Kidney (tissue), 14 donors: Measurements from ENCODE around the gene CXCL3. TPM values are rescaled to one million over a fixed set of nuclear protein-coding genes. Genes with fewer than 3 reads are reported as not detected.

Experiments
- DNase-seq, 5 donors: peaks; one replicate each; pipeline ENCODE4 v3.0.0-alpha.2; 2013 to 2020
- FAIRE-seq: peaks from 2 replicates; lab custom pipeline; 2012; peaks lifted over from hg19 to GRCh38; lab: Jason Lieb, UNC
- H3K27ac ChIP-seq, 2 donors: one replicate each; pipeline ENCODE4 v1.7.0; 2013; ENCODE audit warnings: low read depth in 2 of 2, low read length in 2 of 2, inconsistent platforms in 1 of 2
- H3K27me3 ChIP-seq: one replicate; pipeline ENCODE4 v1.7.1; 2013; ENCODE audit warnings: low read length, inconsistent platforms; ENCODE audit not compliant: control insufficient read depth, insufficient read depth
- H3K36me3 ChIP-seq, 3 donors: one replicate each; pipeline versions ENCODE4 v1.7.0 to v1.7.1; 2013; ENCODE audit warnings: low read length in 3 of 3, control low read depth in 1 of 3, inconsistent platforms in 1 of 3; ENCODE audit not compliant: insufficient read depth in 3 of 3, control insufficient read depth in 2 of 3
- H3K4me1 ChIP-seq, 3 donors: one replicate each; pipeline versions ENCODE4 v1.7.0 to v1.7.1; 2013; ENCODE audit warnings: low read length in 3 of 3, inconsistent platforms in 1 of 3, low read depth in 1 of 3; ENCODE audit not compliant: control insufficient read depth in 2 of 3, insufficient read depth in 2 of 3
- H3K4me3 ChIP-seq, 3 donors: one replicate each; pipeline versions ENCODE4 v1.7.0 to v1.8.1; 2013; ENCODE audit warnings: low read length in 3 of 3, control low read depth in 1 of 3, inconsistent platforms in 1 of 3
- H3K9ac ChIP-seq, 3 donors: one replicate each; pipeline versions ENCODE4 v1.7.0 to v1.7.1; 2013; ENCODE audit warnings: low read length in 3 of 3, control low read depth in 1 of 3, inconsistent platforms in 1 of 3
- H3K9me3 ChIP-seq, 3 donors: one replicate each; pipeline versions ENCODE4 v1.7.0 to v1.7.1; 2013; ENCODE audit warnings: low read length in 3 of 3, control low read depth in 1 of 3, inconsistent platforms in 1 of 3; ENCODE audit not compliant: control insufficient read depth in 2 of 3, insufficient read depth in 1 of 3
- CTCF ChIP-seq: IDR thresholded peaks from 3 replicates; pipeline ENCODE4 v1.5.1; 2012; ENCODE audit warnings: mild to moderate bottlenecking, moderate library complexity, borderline replicate concordance; ENCODE audit not compliant: insufficient read depth; ENCODE audit errors: extremely low read depth
- intact Hi-C: fragments of 100-400 bp; cut with DNase I; formaldehyde crosslinking; loops from one replicate; pipeline ENCODE4 v1.11.1; 2022
- polyA plus RNA-seq: library from polyadenylated mRNA; stranded (reverse); fragments of 350-450 nt; fragmentation: Illumina TruSeq; extraction: RNeasy Lipid Tissue Mini Kit (QIAGEN cat#74804); gene quantifications from one replicate; pipeline ENCODE4 v1.2.3, GENCODE V29; 2014; ENCODE audit warnings: low read depth, low replicate concordance; ENCODE audit not compliant: insufficient read depth
- total RNA-seq: library from RNA; stranded (reverse); fragmentation: NEBNext Ultra II Directional; extraction: Animal tissue kit (Norgen Biotek cat#: 25700); gene quantifications from one replicate; pipeline ENCODE4 v1.2.1, GENCODE V29; 2021
- donor health status: control.
- donor health status: control.
- donor health status: control.
- donor health status: control.
- donor health status: control.
- donor health status: DM: yes; HTN: yes; CAD: no.
- donor health status: Normal renal cell carcinoma (clear cell type).

Gene CXCL3
- total and polyA plus RNA-seq, 2 donors from 2014 or later, result 0.97 to 2.8 TPM

- Histone ChIP-seq H3K9ac (no peak overlapping the region), H3K27me3 (no peaks in the 10 kb centered on the region), H3K27ac (no peak overlapping the region), H3K9me3 (no peaks in the 10 kb centered on the region), H3K4me3 (no peak overlapping the region), H3K4me1 (no peaks in the 10 kb centered on the region), H3K36me3 (no peaks in the 10 kb centered on the region)
- intact Hi-C loops, result no loop called here
- DNase-seq, result no peak
- FAIRE-seq, result no peak
- TF ChIP-seq CTCF, result no peak
These were observed 34.9 kb upstream of the CXCL3 start for GRCh38 chr4:74073358-74073757.

- intact Hi-C loops, result no loop called here
- H3K36me3 ChIP-seq, result no peaks in the 10 kb centered on the region
- H3K9me3 ChIP-seq, result no peaks in the 10 kb centered on the region
- no peak overlapping the region for H3K9ac ChIP-seq
- FAIRE-seq (no peak), DNase-seq (no peak)
- H3K27ac ChIP-seq, result no peak overlapping the region
- TF ChIP-seq CTCF, result no peak
- no peaks in the 10 kb centered on the region for H3K4me1 ChIP-seq
- H3K27me3 ChIP-seq, result no peaks in the 10 kb centered on the region
- H3K4me3 ChIP-seq, result no peak overlapping the region
These were observed 34.2 kb upstream of the CXCL3 start for GRCh38 chr4:74072739-74073138.

GRCh38 chr4:74067586-74067985 lies 29.1 kb upstream of the CXCL3 start:
- FAIRE-seq (no peak), DNase-seq (no peak)
- Histone ChIP-seq H3K36me3 (no peaks in the 10 kb centered on the region), H3K9me3 (no peaks in the 10 kb centered on the region), H3K4me1 (no peaks in the 10 kb centered on the region), H3K27ac (no peak overlapping the region), H3K4me3 (no peak overlapping the region), H3K9ac (no peak overlapping the region), H3K27me3 (no peaks in the 10 kb centered on the region)
- intact Hi-C loops, result no loop called here
- no peak for TF ChIP-seq CTCF

- DNase-seq, result no peak
- intact Hi-C loops, result no loop called here
- no peaks in the 10 kb centered on the region for H3K9me3 ChIP-seq
- H3K36me3 ChIP-seq, result no peaks in the 10 kb centered on the region
- no peaks in the 10 kb centered on the region for H3K4me1 ChIP-seq
- H3K27ac ChIP-seq, result no peak overlapping the region
- no peak for FAIRE-seq
- no peak overlapping the region for H3K4me3 ChIP-seq
- H3K9ac ChIP-seq, result no peak overlapping the region
- no peak for TF ChIP-seq CTCF
- H3K27me3 ChIP-seq, result no peaks in the 10 kb centered on the region
These were observed 27.7 kb upstream of the CXCL3 start for GRCh38 chr4:74066232-74066631.
